Measurements from ENCODE around the gene FOXJ3.

Gene FOXJ3

GRCh38 chr1:42364089-42364488 lies 29.1 kb upstream of the FOXJ3 start:
- H3K36me3 ChIP-seq = no peaks in the 10 kb centered on the region
- TF ChIP-seq, protein P1, sequence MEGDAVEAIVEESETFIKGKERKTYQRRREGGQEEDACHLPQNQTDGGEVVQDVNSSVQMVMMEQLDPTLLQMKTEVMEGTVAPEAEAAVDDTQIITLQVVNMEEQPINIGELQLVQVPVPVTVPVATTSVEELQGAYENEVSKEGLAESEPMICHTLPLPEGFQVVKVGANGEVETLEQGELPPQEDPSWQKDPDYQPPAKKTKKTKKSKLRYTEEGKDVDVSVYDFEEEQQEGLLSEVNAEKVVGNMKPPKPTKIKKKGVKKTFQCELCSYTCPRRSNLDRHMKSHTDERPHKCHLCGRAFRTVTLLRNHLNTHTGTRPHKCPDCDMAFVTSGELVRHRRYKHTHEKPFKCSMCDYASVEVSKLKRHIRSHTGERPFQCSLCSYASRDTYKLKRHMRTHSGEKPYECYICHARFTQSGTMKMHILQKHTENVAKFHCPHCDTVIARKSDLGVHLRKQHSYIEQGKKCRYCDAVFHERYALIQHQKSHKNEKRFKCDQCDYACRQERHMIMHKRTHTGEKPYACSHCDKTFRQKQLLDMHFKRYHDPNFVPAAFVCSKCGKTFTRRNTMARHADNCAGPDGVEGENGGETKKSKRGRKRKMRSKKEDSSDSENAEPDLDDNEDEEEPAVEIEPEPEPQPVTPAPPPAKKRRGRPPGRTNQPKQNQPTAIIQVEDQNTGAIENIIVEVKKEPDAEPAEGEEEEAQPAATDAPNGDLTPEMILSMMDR (IDR thresholded peaks at IDR 0.05) = no peak
- H3K9me3 ChIP-seq = no peaks in the 10 kb centered on the region
- H3K27ac ChIP-seq = no peak overlapping the region
- H3K4me1 ChIP-seq (ENCODE audit: control insufficient read depth in 1 of 2, insufficient read depth in 1 of 2, low read depth in 1 of 2, low read length in 1 of 2) = no peaks in the 10 kb centered on the region
- no peak overlapping the region for H3K4me3 ChIP-seq (ENCODE audit: low read depth in 1 of 2, low read length in 1 of 2)
- H3K27me3 ChIP-seq = peaks cover 20% of the 10 kb centered on the region

DNA sequence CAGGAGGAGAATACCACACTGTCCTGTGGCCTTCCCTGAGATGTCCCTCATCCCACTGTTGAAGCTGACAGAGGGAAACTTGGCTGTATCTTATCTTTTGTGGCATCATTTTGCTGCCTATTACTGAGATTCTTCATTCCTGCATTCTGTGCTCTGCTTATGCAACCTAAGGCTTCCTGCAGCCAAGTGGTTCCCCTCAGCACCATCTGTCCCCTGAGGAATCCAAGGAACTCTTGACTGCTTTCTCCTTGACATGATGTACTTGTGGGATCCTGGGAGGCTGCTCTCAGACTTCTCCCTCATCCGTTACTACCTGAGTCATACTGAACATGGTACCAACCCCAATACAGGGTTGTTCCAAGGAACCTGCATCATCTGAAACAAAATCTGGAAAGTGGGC lies 24.4 kb upstream of the FOXJ3 start:
- H3K36me3 ChIP-seq = no peaks in the 10 kb centered on the region
- H3K27me3 ChIP-seq = peaks cover 27% of the 10 kb centered on the region
- TF ChIP-seq, protein P1 (IDR thresholded peaks at IDR 0.05) = no peak
- H3K4me1 ChIP-seq (ENCODE audit: control insufficient read depth in 1 of 2, insufficient read depth in 1 of 2, low read depth in 1 of 2, low read length in 1 of 2) = no peaks in the 10 kb centered on the region
- no peak overlapping the region for H3K27ac ChIP-seq
- H3K4me3 ChIP-seq (ENCODE audit: low read depth in 1 of 2, low read length in 1 of 2) = no peak overlapping the region
- no peaks in the 10 kb centered on the region for H3K9me3 ChIP-seq

DNA sequence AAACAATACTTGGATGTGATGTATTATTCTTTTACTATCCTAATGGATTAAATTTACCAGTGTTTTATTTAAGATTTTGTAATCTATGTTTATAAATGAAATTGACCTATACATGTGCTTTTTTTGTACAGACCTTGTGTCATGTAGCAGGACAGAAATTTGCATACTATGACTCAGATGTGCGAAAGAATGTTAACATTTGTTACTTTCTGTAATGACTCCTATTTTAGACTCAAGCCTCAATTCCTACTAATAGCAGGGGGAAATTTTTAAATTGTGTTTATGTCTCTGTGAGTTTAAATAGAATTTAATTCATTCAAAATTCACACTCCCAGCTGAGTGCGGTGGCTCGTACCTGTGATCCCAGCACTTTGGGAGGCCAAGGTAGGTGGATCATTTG lies 23.8 kb upstream of the FOXJ3 start:
- TF ChIP-seq, protein P1 (IDR thresholded peaks at IDR 0.05) = no peak
- Histone ChIP-seq H3K27ac (no peak overlapping the region), H3K4me3 (ENCODE audit: low read depth in 1 of 2, low read length in 1 of 2) (no peak overlapping the region), H3K9me3 (no peaks in the 10 kb centered on the region), H3K27me3 (peaks cover 27% of the 10 kb centered on the region), H3K4me1 (ENCODE audit: control insufficient read depth in 1 of 2, insufficient read depth in 1 of 2, low read depth in 1 of 2, low read length in 1 of 2) (no peaks in the 10 kb centered on the region), H3K36me3 (no peaks in the 10 kb centered on the region)

GRCh38 chr1:42350086-42350485 lies 15.1 kb upstream of the FOXJ3 start:
- Histone ChIP-seq H3K9me3 (no peaks in the 10 kb centered on the region), H3K4me1 (ENCODE audit: control insufficient read depth in 1 of 2, insufficient read depth in 1 of 2, low read depth in 1 of 2, low read length in 1 of 2) (no peaks in the 10 kb centered on the region)
- TF ChIP-seq, protein P1 (IDR thresholded peaks at IDR 0.05) = no peak

GRCh38 chr1:42348498-42348897 lies 13.5 kb upstream of the FOXJ3 start:
- TF ChIP-seq, protein P1 (IDR thresholded peaks at IDR 0.05) = no peak
- Histone ChIP-seq H3K27ac (no peak overlapping the region), H3K36me3 (no peaks in the 10 kb centered on the region), H3K9me3 (no peaks in the 10 kb centered on the region), H3K27me3 (peaks cover 35% of the 10 kb centered on the region), H3K4me3 (ENCODE audit: low read depth in 1 of 2, low read length in 1 of 2) (no peak overlapping the region), H3K4me1 (ENCODE audit: control insufficient read depth in 1 of 2, insufficient read depth in 1 of 2, low read depth in 1 of 2, low read length in 1 of 2) (no peaks in the 10 kb centered on the region)

More at GRCh38 chr1:42350086-42350485, 15.1 kb upstream of the FOXJ3 start:
- Histone ChIP-seq H3K27ac (no peak overlapping the region), H3K4me3 (ENCODE audit: low read depth in 1 of 2, low read length in 1 of 2) (no peak overlapping the region), H3K27me3 (peaks cover 36% of the 10 kb centered on the region), H3K36me3 (no peaks in the 10 kb centered on the region)

DNA sequence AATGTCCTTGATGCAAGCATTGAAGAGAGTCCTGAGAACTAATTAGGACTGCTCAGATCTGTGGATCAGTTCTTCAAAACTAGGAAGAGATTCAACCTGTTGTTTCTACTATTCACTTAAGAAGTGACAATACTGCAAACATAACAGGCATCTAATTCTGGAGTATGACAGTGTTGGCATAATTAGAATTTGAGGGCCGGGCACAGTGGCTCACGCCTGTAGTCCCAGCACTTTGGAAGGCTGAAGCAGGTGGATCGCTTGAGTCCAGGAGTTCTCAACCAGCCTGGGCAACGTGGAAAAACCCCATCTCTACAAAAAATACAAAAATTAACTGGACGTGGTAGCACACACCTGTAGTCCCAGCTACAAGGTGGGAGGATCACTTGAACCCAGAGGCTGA lies 8.0 kb upstream of the FOXJ3 start:
- Histone ChIP-seq H3K27me3 (peaks cover 7% of the 10 kb centered on the region), H3K4me1 (ENCODE audit: control insufficient read depth in 1 of 2, insufficient read depth in 1 of 2, low read depth in 1 of 2, low read length in 1 of 2) (no peaks in the 10 kb centered on the region), H3K36me3 (no peaks in the 10 kb centered on the region), H3K9me3 (no peaks in the 10 kb centered on the region), H3K27ac (no peak overlapping the region), H3K4me3 (ENCODE audit: low read depth in 1 of 2, low read length in 1 of 2) (no peak overlapping the region)
- TF ChIP-seq, protein P1 (IDR thresholded peaks at IDR 0.05) = no peak

Data from neutrophil (primary cell).